Measurements from ENCODE around the gene ERC2. TPM values are rescaled to one million over a fixed set of nuclear protein-coding genes. Genes with fewer than 3 reads are reported as not detected.

Gene ERC2
- total and polyA plus RNA-seq, 7 donors: 0.52 to 5.7 (median 1.2) TPM; not detected in 2

DNA sequence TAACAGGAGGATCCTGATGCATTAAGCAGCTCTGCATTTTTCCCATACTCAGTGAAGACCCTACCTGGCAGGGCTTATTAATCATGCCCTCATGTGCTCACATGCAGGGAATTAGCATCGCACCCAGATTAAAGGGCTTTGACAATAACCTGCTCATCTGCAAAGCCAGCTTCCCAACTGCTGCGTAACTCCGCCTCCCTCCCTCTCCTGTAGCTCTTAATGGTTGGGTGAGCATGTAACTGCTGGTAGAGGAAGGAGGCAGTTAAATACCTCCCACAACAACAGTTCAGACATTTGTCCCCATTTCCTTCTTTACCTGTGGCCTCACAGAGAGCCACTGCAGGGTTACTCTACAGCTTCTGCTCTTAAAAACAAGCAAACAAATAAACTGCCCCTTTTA lies 777.5 kb downstream of the ERC2 start:
- WGBS, 2 donors: 72 to 79% methylated on average over 3 of the region's 3 CpGs
- intact Hi-C loops (cut with DNase I): no loop called here
- Histone ChIP-seq H3K27me3 (no peaks in the 10 kb centered on the region), H3K4me3 (no peak overlapping the region), H3K27ac (no peak overlapping the region), H3K36me3 (no peaks in the 10 kb centered on the region), H3K4me1 (peaks cover 0 to 13% (median 6%) of the 10 kb centered on the region in 4 donors), H3K9me3 (no peaks in the 10 kb centered on the region)
- no peak for DNase-seq
- TF ChIP-seq CTCF (IDR thresholded peaks at IDR 0.05): no peak
- no peak for TF ChIP-seq POLR2AphosphoS5 (IDR thresholded peaks at IDR 0.05)
- no peak for TF ChIP-seq EP300 (IDR thresholded peaks at IDR 0.05)
- TF ChIP-seq POLR2A (IDR thresholded peaks at IDR 0.05): no peak

GRCh38 chr3:55690177-55690576 lies 778.1 kb downstream of the ERC2 start:
- Histone ChIP-seq H3K4me3 (no peak overlapping the region), H3K27me3 (no peaks in the 10 kb centered on the region), H3K4me1 (peaks cover 0 to 13% (median 6%) of the 10 kb centered on the region in 4 donors), H3K36me3 (no peaks in the 10 kb centered on the region), H3K27ac (no peak overlapping the region), H3K9me3 (no peaks in the 10 kb centered on the region)
- intact Hi-C loops (cut with DNase I): no loop called here
- no peak for DNase-seq
- TF ChIP-seq POLR2AphosphoS5 (IDR thresholded peaks at IDR 0.05) (no peak), POLR2A (IDR thresholded peaks at IDR 0.05) (no peak), CTCF (IDR thresholded peaks at IDR 0.05) (no peak), EP300 (IDR thresholded peaks at IDR 0.05) (no peak)
- 80 to 86% methylated on average over 3 of the region's 3 CpGs for WGBS, 2 donors

- intact Hi-C loops (cut with DNase I): no loop called here
Measured at GRCh38 chr3:55688154-55688553, 780.1 kb downstream of the ERC2 start.

DNA sequence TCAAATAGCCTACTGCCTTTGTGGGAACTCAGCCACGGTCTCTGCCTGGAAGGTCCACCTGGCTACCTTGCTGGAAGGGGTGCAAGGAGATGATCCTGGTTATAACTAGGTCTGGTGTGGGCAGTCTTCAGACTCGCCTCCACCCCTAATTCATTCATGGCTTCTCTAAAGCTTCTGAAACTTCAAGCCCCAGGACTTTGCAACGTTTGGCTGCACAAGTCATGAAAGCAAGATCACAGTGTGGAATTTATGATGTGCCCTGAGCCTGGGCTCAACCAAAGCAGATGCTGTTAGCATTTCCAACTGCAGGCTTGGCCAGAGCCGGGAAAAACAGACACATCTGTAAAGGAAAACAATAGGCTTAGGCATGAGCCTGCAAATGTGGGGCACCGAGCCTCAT lies 780.7 kb downstream of the ERC2 start:
- DNase-seq: no peak
- Histone ChIP-seq H3K4me1 (peaks cover 0 to 4% (median 1%) of the 10 kb centered on the region in 4 donors), H3K27ac (no peak overlapping the region), H3K4me3 (no peak overlapping the region), H3K27me3 (no peaks in the 10 kb centered on the region), H3K36me3 (no peaks in the 10 kb centered on the region), H3K9me3 (no peaks in the 10 kb centered on the region)
- intact Hi-C loops (cut with DNase I): no loop called here
- WGBS, 2 donors: 81% methylated on average over 5 of the region's 5 CpGs
- TF ChIP-seq POLR2AphosphoS5 (IDR thresholded peaks at IDR 0.05) (no peak), CTCF (IDR thresholded peaks at IDR 0.05) (no peak), EP300 (IDR thresholded peaks at IDR 0.05) (no peak), POLR2A (IDR thresholded peaks at IDR 0.05) (no peak)

More at GRCh38 chr3:55688154-55688553, 780.1 kb downstream of the ERC2 start:
- Histone ChIP-seq H3K27me3 (no peaks in the 10 kb centered on the region), H3K27ac (no peak overlapping the region), H3K4me3 (no peak overlapping the region), H3K36me3 (no peaks in the 10 kb centered on the region), H3K4me1 (peaks cover 0 to 10% (median 4%) of the 10 kb centered on the region in 4 donors), H3K9me3 (no peaks in the 10 kb centered on the region)
- TF ChIP-seq POLR2AphosphoS5 (IDR thresholded peaks at IDR 0.05): no peak
- no peak for DNase-seq
- WGBS, 2 donors: 92% methylated on average over 3 of the region's 3 CpGs

- Histone ChIP-seq H3K4me1 (no peaks in the 10 kb centered on the region), H3K27ac (no peak overlapping the region), H3K4me3 (no peak overlapping the region), H3K36me3 (no peaks in the 10 kb centered on the region), H3K27me3 (no peaks in the 10 kb centered on the region), H3K9me3 (no peaks in the 10 kb centered on the region)
- WGBS, 2 donors: 79 to 84% methylated on average over 11 of the region's 11 CpGs
- intact Hi-C loops (cut with DNase I): no loop called here
- TF ChIP-seq CTCF (IDR thresholded peaks at IDR 0.05) (no peak), POLR2A (IDR thresholded peaks at IDR 0.05) (no peak), POLR2AphosphoS5 (IDR thresholded peaks at IDR 0.05) (no peak), EP300 (IDR thresholded peaks at IDR 0.05) (no peak)
- no peak for DNase-seq
Measured at GRCh38 chr3:55686426-55687254, 781.6 kb downstream of the ERC2 start.
